GM12892 (cell line): Measurements from ENCODE around the gene TICAM2.
A peak's percentile ranks its signal among the peaks of the same experiment; 100 is the strongest.

ENCODE experiments used
- DNase-seq: peaks from one replicate; pipeline ENCODE4 v3.0.0; 2011; ENCODE audit not compliant: insufficient read length
- FAIRE-seq: peaks from 2 replicates; lab custom pipeline; 2011; peaks lifted over from hg19 to GRCh38; lab: Jason Lieb, UNC
- POLR2A ChIP-seq: IDR thresholded peaks from 2 replicates; pipeline ENCODE4 v1.6.1; 2011; ENCODE audit warnings: low read depth, low read length, control low read depth
- POLR2AphosphoS5 ChIP-seq: IDR thresholded peaks from 2 replicates; pipeline ENCODE4 v1.6.1; 2011; ENCODE audit warnings: low read depth, low read length, control low read depth
- TAF1 ChIP-seq: IDR thresholded peaks from 2 replicates; pipeline ENCODE4 v1.6.1; 2011; ENCODE audit warnings: low read depth, mild to moderate bottlenecking, control low read depth, low read length, borderline replicate concordance

Gene TICAM2

DNA sequence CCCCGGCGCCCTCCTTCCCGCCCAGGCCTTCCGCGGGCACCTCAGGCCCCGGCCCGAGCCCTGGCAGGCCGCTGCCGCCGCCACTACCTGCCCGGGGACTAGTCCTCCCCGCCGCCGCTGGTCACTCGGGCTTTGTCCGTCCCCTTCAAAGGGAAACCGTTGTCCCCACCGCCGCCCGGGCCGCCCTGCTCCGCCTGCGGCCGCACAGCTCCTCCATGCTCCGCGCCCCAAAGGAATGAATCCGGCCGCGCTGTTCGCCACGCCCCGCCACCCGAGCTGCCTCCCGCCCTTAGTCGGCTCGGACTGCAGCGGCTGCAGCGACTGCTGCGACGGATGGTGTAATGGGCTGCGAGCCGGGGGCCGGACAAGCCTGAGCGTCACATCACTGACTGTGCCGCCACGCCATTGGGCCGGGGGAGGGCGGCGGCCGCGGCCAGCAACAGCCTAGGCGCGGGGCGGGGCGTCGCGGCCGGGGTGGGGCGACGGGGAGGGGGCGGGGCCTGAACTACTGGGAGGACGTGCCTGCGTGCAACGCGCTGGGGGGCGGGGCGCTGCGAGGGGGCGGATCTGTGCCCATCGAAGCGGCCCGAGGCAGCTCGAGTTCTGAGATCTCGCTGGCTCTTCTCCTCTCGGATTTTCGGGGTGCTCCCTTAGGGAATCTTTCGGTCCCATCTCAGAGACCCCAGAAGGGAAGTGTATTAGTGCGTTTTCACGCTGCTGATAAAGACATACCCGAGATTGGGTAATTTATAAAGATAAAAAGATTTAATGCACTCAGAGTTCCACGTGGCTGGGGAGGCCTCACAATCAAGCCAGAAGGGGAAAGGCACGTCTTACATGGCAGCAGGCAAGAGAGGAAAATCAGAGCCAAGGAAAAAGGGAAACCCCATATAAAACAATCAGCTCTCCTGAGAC is 57.6 kb downstream of the TICAM2 start, which contains the start of gene FEM1C:
Gene FEM1C (minus strand): TSS at position 340 of the 915 bp plus-strand sequence. CDS start 1,282 bp downstream, outside the sequence.
- DNase-seq (peak; percentile 80), FAIRE-seq (peak; percentile 99)
- TF ChIP-seq POLR2A (peak; percentile 97), POLR2AphosphoS5 (peak; percentile 95), TAF1 (peak; percentile 96)

- FAIRE-seq = no peak
- DNase-seq = no peak
- TF ChIP-seq TAF1 = no peak
- peak; percentile 17; the same call in 1 of the 2 replicates for TF ChIP-seq POLR2AphosphoS5
Measured at GRCh38 chr5:115544043-115544435, 58.2 kb downstream of the TICAM2 start.

DNA sequence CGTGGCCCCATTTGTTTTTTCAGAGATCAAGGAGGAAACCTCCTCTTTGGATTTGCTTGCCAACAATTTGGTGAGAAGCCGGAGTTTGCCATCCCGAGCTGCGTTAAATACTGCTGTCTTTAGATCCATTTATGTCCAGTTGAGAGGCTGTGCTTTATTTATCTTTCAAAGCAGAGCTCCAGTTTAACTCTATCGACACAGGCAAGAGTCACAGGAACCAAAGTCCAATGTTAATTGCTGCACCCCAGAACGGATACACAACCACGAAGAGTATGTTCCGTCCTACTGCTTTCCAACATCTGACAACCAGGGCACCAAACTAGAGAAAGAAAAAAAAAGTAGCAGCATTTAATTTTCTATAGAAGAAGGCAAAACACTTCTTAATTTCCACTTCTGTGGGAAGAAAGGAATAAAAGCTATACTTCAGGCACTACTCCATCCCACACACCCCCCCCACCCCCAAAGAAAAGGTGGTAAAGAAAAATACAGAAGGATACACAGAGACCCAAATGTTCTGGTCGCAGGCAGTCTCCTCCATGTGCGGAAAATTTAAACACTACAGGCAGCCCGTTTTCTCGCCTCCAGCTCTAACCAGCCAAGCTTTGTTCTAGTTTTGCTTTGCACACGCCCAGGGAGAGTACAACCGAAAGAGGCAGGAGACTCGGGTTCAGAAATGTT is 58.8 kb downstream of the TICAM2 start:
- TF ChIP-seq POLR2A (no peak), TAF1 (no peak)
- FAIRE-seq = peak; percentile 87
- DNase-seq = peak; percentile 19

- DNase-seq (no peak), FAIRE-seq (no peak)
- no peak for TF ChIP-seq TAF1
- TF ChIP-seq POLR2A = no peak
- TF ChIP-seq POLR2AphosphoS5 = no peak
Measured at GRCh38 chr5:115542651-115543364, 59.5 kb downstream of the TICAM2 start.

- TF ChIP-seq POLR2AphosphoS5 (no peak), TAF1 (no peak), POLR2A (no peak)
- FAIRE-seq (peak; percentile 56), DNase-seq (no peak)
Measured at GRCh38 chr5:115542086-115542485, 60.2 kb downstream of the TICAM2 start.

DNA sequence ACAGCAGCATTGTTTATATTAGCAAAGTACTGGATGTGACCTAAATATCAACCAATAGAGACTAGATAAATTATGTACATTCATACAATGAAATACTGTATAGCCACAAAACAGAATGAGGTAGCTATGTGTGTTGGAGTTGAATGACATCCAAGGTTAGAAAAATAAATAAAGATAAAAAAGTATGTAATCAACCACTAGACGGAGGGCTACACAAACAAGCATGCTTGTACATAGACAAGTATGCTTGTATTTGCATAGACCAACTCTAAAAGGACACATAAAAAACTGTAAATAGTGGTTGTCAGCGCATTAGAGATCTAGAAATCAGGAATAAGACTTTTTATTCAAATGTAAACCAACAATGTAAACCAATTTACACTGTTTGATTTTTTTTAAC is 60.7 kb downstream of the TICAM2 start:
- TF ChIP-seq POLR2AphosphoS5 = no peak
- no peak for TF ChIP-seq POLR2A
- TF ChIP-seq TAF1 = no peak
- FAIRE-seq (peak; percentile 5), DNase-seq (no peak)

- FAIRE-seq (no peak), DNase-seq (no peak)
- TF ChIP-seq POLR2A (no peak), TAF1 (no peak), POLR2AphosphoS5 (no peak)
Measured at GRCh38 chr5:115535479-115536035, 66.7 kb downstream of the TICAM2 start.

GRCh38 chr5:115532517-115532916 is 69.8 kb downstream of the TICAM2 start:
- no peak for DNase-seq
- FAIRE-seq = no peak
- TF ChIP-seq POLR2A = no peak
- TF ChIP-seq POLR2AphosphoS5 = no peak
- no peak for TF ChIP-seq TAF1

- TF ChIP-seq POLR2A (no peak), POLR2AphosphoS5 (no peak)
- FAIRE-seq = no peak
- DNase-seq = no peak
Measured at GRCh38 chr5:115531787-115532367, 70.4 kb downstream of the TICAM2 start.

DNA sequence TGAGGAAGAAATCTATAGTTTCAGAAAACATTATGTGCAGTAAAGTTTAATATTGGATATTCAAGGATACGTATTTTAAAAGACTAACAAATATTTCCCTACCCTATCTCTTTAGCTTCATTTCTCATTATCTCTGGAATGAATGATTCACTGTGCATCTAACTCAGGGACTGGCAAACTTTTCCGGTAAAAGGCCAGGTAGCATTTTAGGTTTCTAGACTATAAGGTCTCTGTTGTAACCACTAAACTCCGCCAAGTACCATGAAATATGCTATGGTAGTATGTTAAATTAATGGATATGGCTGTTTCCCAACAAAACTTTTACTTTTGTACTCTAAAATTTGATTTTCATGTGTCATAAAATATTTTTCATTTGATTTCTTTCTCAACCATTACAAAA is 70.9 kb downstream of the TICAM2 start:
- FAIRE-seq = no peak

DNA sequence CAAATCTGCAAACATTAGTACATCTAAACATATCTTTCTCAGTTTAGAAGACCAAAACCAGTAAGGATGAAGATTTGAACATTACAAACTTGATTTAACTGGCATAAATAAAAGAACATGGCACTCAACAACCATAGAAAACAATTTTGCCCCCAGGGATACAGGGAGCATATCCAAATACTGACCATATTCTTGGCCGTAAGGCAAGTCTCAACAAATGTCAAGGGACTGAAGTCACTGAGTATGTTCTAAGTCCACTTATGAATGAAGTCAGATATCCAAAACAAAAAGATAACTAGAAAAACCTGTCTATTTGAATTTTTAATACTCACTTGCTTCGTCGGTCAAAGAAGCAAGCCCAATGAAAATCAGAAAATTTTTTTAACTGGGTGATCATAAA is 71.9 kb downstream of the TICAM2 start:
- no peak for FAIRE-seq
- TF ChIP-seq TAF1 (no peak), POLR2A (no peak), POLR2AphosphoS5 (no peak)

More for the DNA sequence above, 70.9 kb downstream of the TICAM2 start:
- no peak for TF ChIP-seq TAF1
- no peak for DNase-seq

More for the DNA sequence above, 71.9 kb downstream of the TICAM2 start:
- DNase-seq = no peak
